Keratinocyte (primary cell): ENCODE measurements around the gene TUBB4A. TPM values are rescaled to one million over a fixed set of nuclear protein-coding genes. Genes with fewer than 3 reads are reported as not detected.

Experiments used
- DNase-seq: peaks from one replicate; pipeline ENCODE4 v3.0.0-alpha.2; 2011; ENCODE audit warnings: low read depth, missing footprints, low spot score
- FAIRE-seq: peaks from 2 replicates; lab custom pipeline; 2011; peaks lifted over from hg19 to GRCh38; lab: Jason Lieb, UNC
- H2AFZ ChIP-seq: 2 replicates; pipeline ENCODE4 v1.6.0; 2012; ENCODE audit warnings: low read length, control low read depth, inconsistent platforms; ENCODE audit not compliant: control insufficient read depth
- H3K27ac ChIP-seq: 2 replicates; pipeline ENCODE4 v1.5.1; 2011; ENCODE audit warnings: low read length; ENCODE audit not compliant: control insufficient read depth, insufficient read depth
- H3K27me3 ChIP-seq: 3 replicates; pipeline ENCODE4 v1.6.0; 2011; ENCODE audit warnings: low read length; ENCODE audit not compliant: control insufficient read depth, insufficient read depth; ENCODE audit errors: extremely low read depth
- H3K36me3 ChIP-seq, 2 experiments: 2 replicates in 1 of 2; 3 replicates in 1 of 2; pipeline ENCODE4 v1.5.1; 2011; ENCODE audit warnings: low read length in 2 of 2, mild to moderate bottlenecking in 1 of 2; ENCODE audit not compliant: control insufficient read depth in 2 of 2, insufficient read depth in 2 of 2; ENCODE audit errors: extremely low read depth in 1 of 2
- H3K4me1 ChIP-seq: 3 replicates; pipeline ENCODE4 v1.5.1; 2011; ENCODE audit warnings: low read length; ENCODE audit not compliant: control insufficient read depth, insufficient read depth; ENCODE audit errors: extremely low read depth
- H3K4me2 ChIP-seq: 3 replicates; pipeline ENCODE4 v1.6.0; 2011; ENCODE audit warnings: low read depth, low read length; ENCODE audit not compliant: control insufficient read depth, insufficient read depth; ENCODE audit errors: extremely low read depth
- H3K4me3 ChIP-seq, 3 experiments: fragments of 200-600 bp in 1 of 3; sonication (generic) in 1 of 3; 2 replicates in 2 of 3; 3 replicates in 1 of 3; pipeline ENCODE4 v1.5.1; 2011 to 2016; ENCODE audit warnings: low read length in 3 of 3, mild to moderate bottlenecking in 3 of 3, control low read depth in 2 of 3, inconsistent platforms in 1 of 3, low read depth in 1 of 3, mixed read lengths in 1 of 3, mixed run types in 1 of 3, moderate library complexity in 1 of 3; ENCODE audit not compliant: control insufficient read depth in 2 of 3, insufficient read depth in 2 of 3; ENCODE audit errors: extremely low read depth in 1 of 3
- H3K79me2 ChIP-seq: 2 replicates; pipeline ENCODE4 v1.6.0; 2012; ENCODE audit warnings: low read length; ENCODE audit not compliant: control insufficient read depth, insufficient read depth
- H3K9ac ChIP-seq: 3 replicates; pipeline ENCODE4 v1.6.0; 2011; ENCODE audit warnings: low read length; ENCODE audit not compliant: control insufficient read depth, insufficient read depth; ENCODE audit errors: extremely low read depth
- H3K9me1 ChIP-seq: 3 replicates; pipeline ENCODE4 v1.6.0; 2011; ENCODE audit warnings: low read length; ENCODE audit not compliant: control insufficient read depth, insufficient read depth; ENCODE audit errors: extremely low read depth
- H3K9me3 ChIP-seq: 2 replicates; pipeline ENCODE4 v1.5.1; 2012; ENCODE audit warnings: low read depth, low read length; ENCODE audit not compliant: control insufficient read depth
- H4K20me1 ChIP-seq: 3 replicates; pipeline ENCODE4 v1.6.0; 2011; ENCODE audit warnings: low read length; ENCODE audit not compliant: control insufficient read depth, insufficient read depth; ENCODE audit errors: extremely low read depth
- EZH2 ChIP-seq: IDR thresholded peaks from one replicate; pipeline ENCODE4 v1.6.1; 2012; ENCODE audit warnings: inconsistent platforms, mild to moderate bottlenecking, low read length, moderate library complexity
- dilution Hi-C: fragments of 300-500 bp; cut with MboI; formaldehyde crosslinking; loops from one replicate; pipeline ENCODE4 v1.7.0; 2020; ENCODE audit warnings: low sequenced_read_pairs; ENCODE audit not compliant: extremely low pct_ligation_motif_present
- polyA plus RNA-seq, 5 experiments: library from polyadenylated mRNA; depleted of rRNA in 3 of 5; stranded (reverse) in 3 of 5; stranded (forward) in 1 of 5; unstranded in 1 of 5; fragments of >200 nt; gene quantifications; 1 replicate in 1 of 5; 2 replicates in 3 of 5; 3 replicates in 1 of 5; pipeline versions ENCODE4 v1.2.1 to v1.2.3, GENCODE V29; 2011 to 2012; ENCODE audit warnings: missing spikeins in 2 of 5, low read depth in 1 of 5, low replicate concordance in 1 of 5
- TF ChIP-seq, protein P1 (sequence below), 3 experiments: IDR thresholded peaks in 1 of 3; conservative IDR thresholded peaks in 1 of 3; optimal IDR thresholded peaks in 1 of 3; 2 replicates in 2 of 3; 3 replicates in 1 of 3; pipeline versions ENCODE3 to v1.5.1; 2011; ENCODE audit warnings: low read length in 3 of 3, mild to moderate bottlenecking in 3 of 3, moderate library complexity in 2 of 3, control low read depth in 1 of 3, inconsistent platforms in 1 of 3; ENCODE audit not compliant: insufficient read depth in 2 of 3; ENCODE audit errors: extremely low read depth in 1 of 3

The TUBB4A gene
- polyA plus RNA-seq, 1 donor (not counting 4 experiments of a cell fraction or from before 2014, with no cell fraction given), result not detected

GRCh38 chr19:6491802-6492592 lies 10.1 kb downstream of the TUBB4A start:
- FAIRE-seq, result no peak

GRCh38 chr19:6490134-6490533 lies 12.0 kb downstream of the TUBB4A start:
- FAIRE-seq, result no peak
- no peaks in the 10 kb centered on the region for H3K27me3 ChIP-seq
- DNase-seq, result no peak
- no peak for TF ChIP-seq EZH2
- TF ChIP-seq, protein P1, sequence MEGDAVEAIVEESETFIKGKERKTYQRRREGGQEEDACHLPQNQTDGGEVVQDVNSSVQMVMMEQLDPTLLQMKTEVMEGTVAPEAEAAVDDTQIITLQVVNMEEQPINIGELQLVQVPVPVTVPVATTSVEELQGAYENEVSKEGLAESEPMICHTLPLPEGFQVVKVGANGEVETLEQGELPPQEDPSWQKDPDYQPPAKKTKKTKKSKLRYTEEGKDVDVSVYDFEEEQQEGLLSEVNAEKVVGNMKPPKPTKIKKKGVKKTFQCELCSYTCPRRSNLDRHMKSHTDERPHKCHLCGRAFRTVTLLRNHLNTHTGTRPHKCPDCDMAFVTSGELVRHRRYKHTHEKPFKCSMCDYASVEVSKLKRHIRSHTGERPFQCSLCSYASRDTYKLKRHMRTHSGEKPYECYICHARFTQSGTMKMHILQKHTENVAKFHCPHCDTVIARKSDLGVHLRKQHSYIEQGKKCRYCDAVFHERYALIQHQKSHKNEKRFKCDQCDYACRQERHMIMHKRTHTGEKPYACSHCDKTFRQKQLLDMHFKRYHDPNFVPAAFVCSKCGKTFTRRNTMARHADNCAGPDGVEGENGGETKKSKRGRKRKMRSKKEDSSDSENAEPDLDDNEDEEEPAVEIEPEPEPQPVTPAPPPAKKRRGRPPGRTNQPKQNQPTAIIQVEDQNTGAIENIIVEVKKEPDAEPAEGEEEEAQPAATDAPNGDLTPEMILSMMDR (optimal IDR thresholded peaks at IDR 0.05 in 1 of 3, IDR thresholded peaks at IDR 0.05 in 1 of 3, conservative IDR thresholded peaks at IDR 0.05 in 1 of 3; ENCODE audit: extremely low read depth in 1 of 3, insufficient read depth in 2 of 3, low read length in 3 of 3), result no peak
- no peaks in the 10 kb centered on the region for H3K9me3 ChIP-seq
- no peaks in the 10 kb centered on the region for H3K9me1 ChIP-seq
- dilution Hi-C loops, result no loop called here
- no peak overlapping the region for H3K4me3 ChIP-seq
- no peaks in the 10 kb centered on the region for H3K4me1 ChIP-seq
- no peak overlapping the region for H2AFZ ChIP-seq
- no peaks in the 10 kb centered on the region for H3K36me3 ChIP-seq
- H4K20me1 ChIP-seq, result no peaks in the 10 kb centered on the region
- no peak overlapping the region for H3K4me2 ChIP-seq
- H3K79me2 ChIP-seq, result no peaks in the 10 kb centered on the region
- H3K9ac ChIP-seq, result no peak overlapping the region
- H3K27ac ChIP-seq, result no peak overlapping the region

More at GRCh38 chr19:6491802-6492592, 10.1 kb downstream of the TUBB4A start:
- dilution Hi-C loops, result no loop called here
- no peaks in the 10 kb centered on the region for H3K79me2 ChIP-seq
- no peak for DNase-seq
- no peaks in the 10 kb centered on the region for H3K27me3 ChIP-seq
- no peaks in the 10 kb centered on the region for H3K9me1 ChIP-seq
- no peaks in the 10 kb centered on the region for H3K36me3 ChIP-seq
- H3K9me3 ChIP-seq, result no peaks in the 10 kb centered on the region
- H4K20me1 ChIP-seq, result no peaks in the 10 kb centered on the region
- H3K4me2 ChIP-seq, result no peak overlapping the region
- H2AFZ ChIP-seq, result no peak overlapping the region
- H3K4me3 ChIP-seq, result no peak overlapping the region
- no peak overlapping the region for H3K27ac ChIP-seq
- no peak for TF ChIP-seq EZH2
- TF ChIP-seq, protein P1 (optimal IDR thresholded peaks at IDR 0.05 in 1 of 3, IDR thresholded peaks at IDR 0.05 in 1 of 3, conservative IDR thresholded peaks at IDR 0.05 in 1 of 3; ENCODE audit: extremely low read depth in 1 of 3, insufficient read depth in 2 of 3, low read length in 3 of 3), result no peak
- H3K4me1 ChIP-seq, result no peaks in the 10 kb centered on the region
- no peak overlapping the region for H3K9ac ChIP-seq
